H9 (cell line): Measurements from ENCODE around the gene CARM1. TPM values are rescaled to one million over a fixed set of nuclear protein-coding genes. Genes with fewer than 3 reads are reported as not detected.
A peak's percentile ranks its signal among the peaks of the same experiment; 100 is the strongest.

ENCODE experiments used
- DNase-seq: peaks from one replicate; pipeline ENCODE4 v3.0.0-alpha.2; 2017
- H2AFZ ChIP-seq: one replicate; pipeline ENCODE4 v1.6.1; 2013; ENCODE audit warnings: mild to moderate bottlenecking, low read length, control low read depth, moderate library complexity
- H2AK5ac ChIP-seq: 2 replicates; pipeline ENCODE4 v1.6.1; 2013; ENCODE audit warnings: low read length, control low read depth, mixed read lengths; ENCODE audit not compliant: insufficient read length
- H2BK120ac ChIP-seq: one replicate; pipeline ENCODE4 v1.6.1; 2013; ENCODE audit warnings: low read depth, mild to moderate bottlenecking, low read length, control low read depth, inconsistent platforms; ENCODE audit not compliant: poor library complexity, severe bottlenecking
- H2BK12ac ChIP-seq: 2 replicates; pipeline ENCODE4 v1.6.1; 2013; ENCODE audit warnings: low read length, control low read depth, mixed read lengths, low read depth; ENCODE audit not compliant: insufficient read length
- H2BK15ac ChIP-seq: 2 replicates; pipeline ENCODE4 v1.6.1; 2013; ENCODE audit warnings: low read depth, low read length, control low read depth
- H2BK20ac ChIP-seq: one replicate; pipeline ENCODE4 v1.6.1; 2013; ENCODE audit warnings: low read depth, mild to moderate bottlenecking, low read length, control low read depth, inconsistent platforms; ENCODE audit not compliant: poor library complexity, severe bottlenecking
- H2BK5ac ChIP-seq: 2 replicates; pipeline ENCODE4 v1.6.1; 2013; ENCODE audit warnings: low read length, control low read depth, mixed read lengths; ENCODE audit not compliant: insufficient read length
- H3K14ac ChIP-seq: 2 replicates; pipeline ENCODE4 v1.6.1; 2013; ENCODE audit warnings: low read length, control low read depth; ENCODE audit not compliant: insufficient read depth
- H3K18ac ChIP-seq: 2 replicates; pipeline ENCODE4 v1.6.1; 2013; ENCODE audit warnings: low read depth, mild to moderate bottlenecking, mixed read lengths, low read length, control low read depth; ENCODE audit not compliant: insufficient read length
- H3K23ac ChIP-seq: 2 replicates; pipeline ENCODE4 v1.6.1; 2013; ENCODE audit warnings: low read length, control low read depth, mixed read lengths, low read depth; ENCODE audit not compliant: insufficient read length
- H3K23me2 ChIP-seq: 2 replicates; pipeline ENCODE4 v1.6.1; 2013; ENCODE audit warnings: low read depth, mild to moderate bottlenecking, mixed read lengths, low read length, control low read depth; ENCODE audit not compliant: insufficient read length, poor library complexity, severe bottlenecking
- H3K27ac ChIP-seq: 2 replicates; pipeline ENCODE4 v1.5.1; 2013; ENCODE audit warnings: low read length, control low read depth, mixed read lengths, low read depth; ENCODE audit not compliant: insufficient read length
- H3K27me3 ChIP-seq: 2 replicates; pipeline ENCODE4 v1.6.1; 2013; ENCODE audit warnings: low read length, control low read depth, inconsistent platforms; ENCODE audit not compliant: insufficient read depth
- H3K4ac ChIP-seq: 2 replicates; pipeline ENCODE4 v1.6.1; 2013; ENCODE audit warnings: low read depth, mild to moderate bottlenecking, control low read depth, inconsistent platforms, low read length, moderate library complexity
- H3K4me1 ChIP-seq: 2 replicates; pipeline ENCODE4 v1.6.1; 2013; ENCODE audit warnings: low read length, control low read depth, inconsistent platforms; ENCODE audit not compliant: insufficient read depth
- H3K4me2 ChIP-seq: 2 replicates; pipeline ENCODE4 v1.6.1; 2013; ENCODE audit warnings: low read length, control low read depth, mixed read lengths; ENCODE audit not compliant: insufficient read length, insufficient read depth
- H3K56ac ChIP-seq: 2 replicates; pipeline ENCODE4 v1.6.1; 2013; ENCODE audit warnings: low read depth, mild to moderate bottlenecking, mixed read lengths, low read length, control low read depth; ENCODE audit not compliant: insufficient read length
- H3K79me1 ChIP-seq: 2 replicates; pipeline ENCODE4 v1.6.1; 2013; ENCODE audit warnings: low read depth, mild to moderate bottlenecking, moderate library complexity, low read length, control low read depth, inconsistent platforms; ENCODE audit not compliant: insufficient read depth, poor library complexity, severe bottlenecking
- H3K79me2 ChIP-seq: 2 replicates; pipeline ENCODE4 v1.6.1; 2013; ENCODE audit warnings: low read length, control low read depth, inconsistent platforms; ENCODE audit not compliant: insufficient read depth
- H3K9ac ChIP-seq: 2 replicates; pipeline ENCODE4 v1.6.1; 2013; ENCODE audit warnings: low read length, control low read depth, mixed read lengths; ENCODE audit not compliant: insufficient read length; ENCODE audit errors: extremely low read depth
- H3K9me3 ChIP-seq: one replicate; pipeline ENCODE4 v1.6.1; 2013; ENCODE audit warnings: low read depth, low read length, inconsistent platforms; ENCODE audit not compliant: control insufficient read depth
- H3T11ph ChIP-seq: one replicate; pipeline ENCODE4 v1.6.1; 2013; ENCODE audit warnings: mild to moderate bottlenecking, low read length, control low read depth, inconsistent platforms
- H4K20me1 ChIP-seq: one replicate; pipeline ENCODE4 v1.6.1; 2013; ENCODE audit not compliant: control insufficient read depth, insufficient read length, insufficient read depth
- H4K5ac ChIP-seq: 2 replicates; pipeline ENCODE4 v1.6.1; 2013; ENCODE audit warnings: low read depth, mild to moderate bottlenecking, mixed read lengths, low read length, control low read depth; ENCODE audit not compliant: insufficient read length
- H4K8ac ChIP-seq: replicated peaks from 2 replicates; pipeline ENCODE4 v1.6.1; 2013; ENCODE audit warnings: low read length, control low read depth, mixed read lengths, low read depth; ENCODE audit not compliant: insufficient read length
- H4K91ac ChIP-seq: 2 replicates; pipeline ENCODE4 v1.6.1; 2013; ENCODE audit warnings: low read depth, mild to moderate bottlenecking, moderate library complexity, mixed read lengths, low read length, control low read depth; ENCODE audit not compliant: insufficient read length
- H3K27ac Mint-ChIP-seq, 3 experiments: 2 replicates in 2 of 3; 3 replicates in 1 of 3; pipeline ENCODE4 v1.8.0; 2020 to 2021; ENCODE audit warnings: mixed read lengths in 3 of 3, mild to moderate bottlenecking in 1 of 3, moderate library complexity in 1 of 3
- H3K27me3 Mint-ChIP-seq: 2 replicates; pipeline ENCODE4 v1.8.0; 2021; ENCODE audit warnings: low read depth, mild to moderate bottlenecking, moderate library complexity, mixed read lengths
- H3K36me3 Mint-ChIP-seq, 3 experiments: 2 replicates in 2 of 3; 3 replicates in 1 of 3; pipeline ENCODE4 v1.8.0; 2020 to 2021; ENCODE audit warnings: low read depth in 3 of 3, mixed read lengths in 3 of 3; ENCODE audit not compliant: insufficient read depth in 1 of 3
- H3K4me1 Mint-ChIP-seq, 2 experiments: 2 replicates each; pipeline ENCODE4 v1.8.0; 2020; ENCODE audit warnings: mixed read lengths in 2 of 2
- H3K4me3 Mint-ChIP-seq, 2 experiments: 2 replicates in 1 of 2; 3 replicates in 1 of 2; pipeline ENCODE4 v1.8.0; 2020 to 2021; ENCODE audit warnings: mild to moderate bottlenecking in 2 of 2, mixed read lengths in 2 of 2, moderate library complexity in 1 of 2
- H3K9me3 Mint-ChIP-seq, 2 experiments: 2 replicates in 1 of 2; 3 replicates in 1 of 2; pipeline ENCODE4 v1.8.0; 2020; ENCODE audit warnings: mild to moderate bottlenecking in 2 of 2, mixed read lengths in 2 of 2, moderate library complexity in 1 of 2
- CTCF ChIP-seq: fragments of 200-600 bp; sonication (generic); conservative IDR thresholded peaks from 3 replicates; pipeline ENCODE4 v1.8.0; 2021; ENCODE audit warnings: antibody characterized with exemption, mild to moderate bottlenecking
- WGBS: extraction: QIAGEN DNeasy Blood & Tissue Kit; methylation state at CpG from one replicate; pipeline ENCODE4 v1.1.7; 2013; ENCODE audit warnings: missing lambda C conversion rate, low lambda C conversion rate, mixed read lengths; ENCODE audit not compliant: insufficient read length; ENCODE audit errors: extremely low coverage; 5-methylcytosine and 5-hydroxymethylcytosine counted together
- total RNA-seq: library from RNA; stranded (reverse); gene quantifications from 2 replicates; pipeline ENCODE4 v1.2.1, GENCODE V29; 2021

CARM1 gene
- total RNA-seq, 1 experiment from 2014 or later = 111 TPM

- H3K36me3 Mint-ChIP-seq = no peaks in the 10 kb centered on the region; a peak in 3 of 7 replicates
- Histone ChIP-seq H4K91ac (no peak overlapping the region), H2BK120ac (no peak overlapping the region), H4K5ac (no peak overlapping the region), H3K79me2 (peaks cover 7% of the 10 kb centered on the region; the same call in 1 of the 2 replicates), H4K20me1 (no peaks in the 10 kb centered on the region), H3K4me2 (no peak overlapping the region), H2BK20ac (no peak overlapping the region), H3K23ac (no peak overlapping the region), H3K27ac (no peak overlapping the region), H2BK15ac (no peak overlapping the region), H2BK12ac (no peak overlapping the region), H2AK5ac (no peak overlapping the region), H3K14ac (no peak overlapping the region), H3K56ac (no peak overlapping the region), H3K79me1 (no peaks in the 10 kb centered on the region), H3T11ph (no peak overlapping the region), H3K27me3 (no peaks in the 10 kb centered on the region), H2AFZ (no peak overlapping the region), H3K4ac (no peak overlapping the region), H4K8ac (no peak overlapping the region), H2BK5ac (no peak overlapping the region), H3K9ac (no peak overlapping the region), H3K9me3 (no peaks in the 10 kb centered on the region), H3K18ac (no peak overlapping the region), H3K4me1 (peaks cover 11% of the 10 kb centered on the region; the same call in 1 of the 2 replicates), H3K23me2 (no peaks in the 10 kb centered on the region)
- peak; percentile 28 for DNase-seq
- no peaks in the 10 kb centered on the region; the same call in none of the 2 replicates for H3K27me3 Mint-ChIP-seq
- no peak overlapping the region for H3K4me3 Mint-ChIP-seq
- H3K4me1 Mint-ChIP-seq = peaks cover 68 to 72% of the 10 kb centered on the region in 2 experiments
- H3K9me3 Mint-ChIP-seq = no peaks in the 10 kb centered on the region
- no CpG with 5 or more reads among the region's 13 CpGs for WGBS
- no peak for TF ChIP-seq CTCF
- H3K27ac Mint-ChIP-seq = peak overlapping the region; percentile 41 to 78 (median 56); a peak in 4 of 7 replicates
Observed at GRCh38 chr19:10892256-10892655, 20.9 kb downstream of the CARM1 start.
